Measurements from ENCODE around the gene MED29. TPM values are rescaled to one million over a fixed set of nuclear protein-coding genes. Genes with fewer than 3 reads are reported as not detected.

Gene MED29
- total RNA-seq, 1 donor from 2014 or later, result 37.8 TPM

GRCh38 chr19:39433480-39434079, 42.4 kb downstream of the MED29 start:
- H3K36me3 ChIP-seq, result peaks cover 7 to 40% of the 10 kb centered on the region in 2 donors
- TF ChIP-seq, protein P1, sequence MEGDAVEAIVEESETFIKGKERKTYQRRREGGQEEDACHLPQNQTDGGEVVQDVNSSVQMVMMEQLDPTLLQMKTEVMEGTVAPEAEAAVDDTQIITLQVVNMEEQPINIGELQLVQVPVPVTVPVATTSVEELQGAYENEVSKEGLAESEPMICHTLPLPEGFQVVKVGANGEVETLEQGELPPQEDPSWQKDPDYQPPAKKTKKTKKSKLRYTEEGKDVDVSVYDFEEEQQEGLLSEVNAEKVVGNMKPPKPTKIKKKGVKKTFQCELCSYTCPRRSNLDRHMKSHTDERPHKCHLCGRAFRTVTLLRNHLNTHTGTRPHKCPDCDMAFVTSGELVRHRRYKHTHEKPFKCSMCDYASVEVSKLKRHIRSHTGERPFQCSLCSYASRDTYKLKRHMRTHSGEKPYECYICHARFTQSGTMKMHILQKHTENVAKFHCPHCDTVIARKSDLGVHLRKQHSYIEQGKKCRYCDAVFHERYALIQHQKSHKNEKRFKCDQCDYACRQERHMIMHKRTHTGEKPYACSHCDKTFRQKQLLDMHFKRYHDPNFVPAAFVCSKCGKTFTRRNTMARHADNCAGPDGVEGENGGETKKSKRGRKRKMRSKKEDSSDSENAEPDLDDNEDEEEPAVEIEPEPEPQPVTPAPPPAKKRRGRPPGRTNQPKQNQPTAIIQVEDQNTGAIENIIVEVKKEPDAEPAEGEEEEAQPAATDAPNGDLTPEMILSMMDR (IDR thresholded peaks at IDR 0.05), result no peak
- TF ChIP-seq POLR2A (IDR thresholded peaks at IDR 0.05), result no peak
- no peak for TF ChIP-seq POLR2AphosphoS5 (IDR thresholded peaks at IDR 0.05; ENCODE audit: insufficient read depth in 1 of 2, low read depth in 1 of 2)
- H3K27ac ChIP-seq, result peak overlapping the region; percentile 75
- H3K4me1 ChIP-seq, result peaks cover 50% of the 10 kb centered on the region
- no peaks in the 10 kb centered on the region for H3K9me3 ChIP-seq
- no peaks in the 10 kb centered on the region for H3K27me3 ChIP-seq
- H3K4me3 ChIP-seq, result no peak overlapping the region
- intact Hi-C loops (cut with DNase I), result no loop called here
- no peak for DNase-seq (ENCODE audit: extremely low spot score in 2 of 2)

- H3K4me3 ChIP-seq, result peak overlapping the region; percentile 74 to 86
- H3K27me3 ChIP-seq, result no peaks in the 10 kb centered on the region
- peaks cover 7 to 40% of the 10 kb centered on the region in 2 donors for H3K36me3 ChIP-seq
- H3K4me1 ChIP-seq, result peaks cover 43% of the 10 kb centered on the region
- H3K9me3 ChIP-seq, result no peaks in the 10 kb centered on the region
- DNase-seq (ENCODE audit: extremely low spot score in 2 of 2), result no peak
- peak overlapping the region; percentile 75 for H3K27ac ChIP-seq
- intact Hi-C loops (cut with DNase I), result no loop called here
- TF ChIP-seq, protein P1 (IDR thresholded peaks at IDR 0.05), result no peak
- TF ChIP-seq POLR2A (IDR thresholded peaks at IDR 0.05) (no peak), POLR2AphosphoS5 (IDR thresholded peaks at IDR 0.05; ENCODE audit: insufficient read depth in 1 of 2, low read depth in 1 of 2) (no peak)
These were observed 43.2 kb downstream of the MED29 start for GRCh38 chr19:39434123-39435076.

DNA sequence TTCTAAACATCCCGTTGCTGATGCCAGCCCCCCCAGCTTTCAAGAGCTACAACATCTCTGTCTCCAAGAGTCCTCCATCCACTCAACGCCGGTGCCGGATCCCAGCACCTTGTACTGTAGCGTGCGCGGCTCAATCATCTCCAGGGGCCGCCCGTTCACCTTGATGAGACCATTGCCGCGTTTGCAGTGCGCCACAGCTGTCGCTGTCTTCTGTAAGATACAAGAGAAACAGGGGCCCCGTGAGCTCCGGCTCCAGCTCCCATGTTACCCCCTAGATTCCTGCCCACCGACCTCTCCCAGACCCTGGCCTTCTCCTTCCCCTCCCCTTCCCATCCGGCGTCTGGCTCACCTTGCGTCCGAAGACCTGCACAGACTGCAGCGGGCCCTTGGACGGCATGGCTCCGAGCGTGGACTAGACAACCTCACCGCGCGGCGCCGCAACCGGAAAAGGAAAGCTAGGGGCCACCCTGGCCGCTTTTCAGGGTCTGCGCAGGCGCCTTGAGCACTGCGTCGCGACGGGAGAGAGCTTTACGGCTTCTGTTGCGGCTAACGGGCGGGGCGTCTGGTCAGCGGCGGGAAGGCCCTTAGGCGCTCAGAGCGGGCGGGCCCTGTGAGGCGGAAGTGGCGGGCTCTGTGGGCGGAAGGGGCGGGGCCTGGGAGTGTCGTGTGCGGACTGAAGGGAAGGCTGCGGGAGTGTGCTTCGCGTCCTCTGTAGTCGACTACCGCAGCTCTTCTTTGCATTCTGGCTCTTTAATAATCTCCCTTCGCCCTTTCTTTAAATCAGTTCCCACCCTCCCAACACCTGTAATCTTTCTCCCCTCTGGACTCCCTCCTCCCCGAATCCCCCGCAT, 44.5 kb downstream of the MED29 start, which contains the start of gene RPS16:
TSS of gene RPS16 (minus strand) at position 451 of the 851 bp plus-strand sequence. CDS start at position 397, 54 bp downstream.
- DNase-seq (ENCODE audit: extremely low spot score in 2 of 2), result peak in 1 of 2 donors; percentile 98
- Histone ChIP-seq H3K36me3 (peaks cover 7 to 40% of the 10 kb centered on the region in 2 donors), H3K9me3 (no peaks in the 10 kb centered on the region), H3K27ac (peak within 1 kb of the TSS; percentile 75), H3K4me3 (peak within 1 kb of the TSS; percentile 74 to 86), H3K27me3 (no peaks in the 10 kb centered on the region), H3K4me1 (peaks cover 43% of the 10 kb centered on the region)
- intact Hi-C loops (cut with DNase I), result no loop called here
- TF ChIP-seq POLR2A (IDR thresholded peaks at IDR 0.05) (peak in 1 of 2 donors; percentile 70), POLR2AphosphoS5 (IDR thresholded peaks at IDR 0.05; ENCODE audit: insufficient read depth in 1 of 2, low read depth in 1 of 2) (peak; percentile 99)
- TF ChIP-seq, protein P1 (IDR thresholded peaks at IDR 0.05), result peak in 1 of 3 experiments; percentile 21

- H3K4me1 ChIP-seq, result peaks cover 37% of the 10 kb centered on the region
- intact Hi-C loops (cut with DNase I), result no loop called here
- H3K4me3 ChIP-seq, result peak overlapping the region; percentile 74 to 86
These were observed 45.2 kb downstream of the MED29 start for GRCh38 chr19:39436350-39436716.

More at GRCh38 chr19:39436350-39436716, 45.2 kb downstream of the MED29 start:
- H3K27ac ChIP-seq, result peak overlapping the region; percentile 75
- no peaks in the 10 kb centered on the region for H3K27me3 ChIP-seq
- H3K9me3 ChIP-seq, result no peaks in the 10 kb centered on the region
- H3K36me3 ChIP-seq, result peaks cover 7 to 35% of the 10 kb centered on the region in 2 donors
- DNase-seq (ENCODE audit: extremely low spot score in 2 of 2), result no peak
- TF ChIP-seq, protein P1 (IDR thresholded peaks at IDR 0.05), result no peak
